Midbrain (tissue), 1 donor: ENCODE measurements around the gene CDRT4.
"Not testable (repeated sequence)": the region's sequence is repeated elsewhere in the genome, so short reads cannot be mapped to it uniquely, and the experiment has no call there.

ENCODE experiments used
- DNase-seq: peaks from one replicate; lab custom pipeline; 2025; lab: John Stamatoyannopoulos, UW

CDRT4 gene

GRCh38 chr17:15456972-15457722 lies 10.3 kb downstream of the CDRT4 start:
- DNase-seq: peak; percentile 86

- DNase-seq: no peak
Observed at GRCh38 chr17:15456496-15456895, 10.9 kb downstream of the CDRT4 start.

- DNase-seq: no peak
Observed at GRCh38 chr17:15454346-15454745, 13.1 kb downstream of the CDRT4 start.

- DNase-seq: peak; percentile 52
Observed at GRCh38 chr17:15453782-15454181, 13.6 kb downstream of the CDRT4 start.

- DNase-seq: no peak
Observed at GRCh38 chr17:15453246-15453645, 14.2 kb downstream of the CDRT4 start.

- DNase-seq: no peak
Observed at GRCh38 chr17:15452746-15453145, 14.7 kb downstream of the CDRT4 start.

- no peak for DNase-seq
Observed at GRCh38 chr17:15451680-15452079, 15.7 kb downstream of the CDRT4 start.

GRCh38 chr17:15448580-15448956 lies 18.9 kb downstream of the CDRT4 start:
- no peak for DNase-seq

- DNase-seq: no peak
Observed at GRCh38 chr17:15447928-15448579, 19.4 kb downstream of the CDRT4 start.

GRCh38 chr17:15446036-15446435 lies 21.4 kb downstream of the CDRT4 start:
- no peak for DNase-seq

- no peak for DNase-seq
Observed at GRCh38 chr17:15444805-15445204, 22.6 kb downstream of the CDRT4 start.

- DNase-seq: peak; percentile 74
Observed at GRCh38 chr17:15442311-15443180, 24.9 kb downstream of the CDRT4 start.

- no peak for DNase-seq
Observed at GRCh38 chr17:15441315-15441714, 26.1 kb downstream of the CDRT4 start.

- no peak for DNase-seq
Observed at GRCh38 chr17:15440347-15440746, 27.1 kb downstream of the CDRT4 start.

GRCh38 chr17:15439205-15439985 lies 28.0 kb downstream of the CDRT4 start:
- DNase-seq: not testable (repeated sequence)

- no peak for DNase-seq
Observed at GRCh38 chr17:15438491-15439105, 28.8 kb downstream of the CDRT4 start.

GRCh38 chr17:15437303-15437635 lies 30.2 kb downstream of the CDRT4 start:
- DNase-seq: no peak

- DNase-seq: peak; percentile 75
Observed at GRCh38 chr17:15436473-15437302, 30.7 kb downstream of the CDRT4 start.

GRCh38 chr17:15434956-15435355 lies 32.5 kb downstream of the CDRT4 start:
- no peak for DNase-seq

- no peak for DNase-seq
Observed at GRCh38 chr17:15432807-15433611, 34.4 kb downstream of the CDRT4 start.
